Measurements from ENCODE around the gene ZNF397. TPM values are rescaled to one million over a fixed set of nuclear protein-coding genes. Genes with fewer than 3 reads are reported as not detected.
A peak's percentile ranks its signal among the peaks of the same experiment; 100 is the strongest.

Gene ZNF397
- total and polyA plus RNA-seq, 2 donors (not counting 1 experiment from before 2014, with no cell fraction given): 16.8 to 67.2 TPM

- ChIA-PET POLR2A (interaction anchor here (0.6 to 0.7 kb wide), 3 partner anchors 129 to 250 kb away, joined by 5 to 10 read pairs (median 6); partner anchors contain the start of gene INO80C), CTCF (interaction anchor here (1.0 kb wide), 2 partner anchors 18 to 223 kb away, joined by 3 read pairs; no protein-coding TSS in a partner anchor)
- Histone ChIP-seq H4K20me1 (ENCODE audit: control insufficient read depth, insufficient read depth, low read length, poor library complexity, severe bottlenecking) (no peaks in the 10 kb centered on the region), H3K36me3 (replicated peaks in 1 of 2; ENCODE audit: control extremely low read depth in 1 of 2, control insufficient read depth in 1 of 2, extremely low read depth in 1 of 2, insufficient read depth in 2 of 2, low read length in 1 of 2) (peaks cover 45 to 64% of the 10 kb centered on the region in 2 experiments), H3K79me2 (ENCODE audit: control insufficient read depth, insufficient read depth, low read length) (peaks cover 27% of the 10 kb centered on the region), H3K4me2 (replicated peaks; ENCODE audit: low read depth, low read length, poor library complexity, severe bottlenecking) (peak overlapping the region; percentile 52), H3K27me3 (replicated peaks in 1 of 4; ENCODE audit: control extremely low read depth in 1 of 4, control insufficient read depth in 3 of 4, insufficient read depth in 4 of 4, low read length in 3 of 4) (no peaks in the 10 kb centered on the region), H3K27ac (ENCODE audit: low read length in 2 of 2) (peak overlapping the region; percentile 0 to 66), H3K9ac (ENCODE audit: low read length) (no peak overlapping the region), H3K9me3 (ENCODE audit: control extremely low read depth in 1 of 3, control insufficient read depth in 2 of 3, insufficient read depth in 1 of 3, low read length in 2 of 3) (peaks cover 18 to 30% (median 24%) of the 10 kb centered on the region in 3 donors), H3K4me3 (ENCODE audit: control extremely low read depth in 1 of 5, extremely low read depth in 1 of 5, insufficient read depth in 1 of 5, low read depth in 2 of 5, low read length in 4 of 5) (peak overlapping the region in 1 of 5 experiments; percentile 18), H3K4me1 (ENCODE audit: control insufficient read depth in 2 of 2, insufficient read depth in 2 of 2, low read length in 2 of 2) (peaks cover 24 to 26% of the 10 kb centered on the region in 2 donors), H2AFZ (ENCODE audit: insufficient read depth, low read depth, low read length, poor library complexity, severe bottlenecking) (no peak overlapping the region)
- H3K27me3 Mint-ChIP-seq: no peaks in the 10 kb centered on the region
- H3K9me3 Mint-ChIP-seq (ENCODE audit: insufficient read depth): peaks cover 12% of the 10 kb centered on the region
- H3K27ac Mint-ChIP-seq: peak overlapping the region; percentile 91
- TF ChIP-seq CTCF (IDR thresholded peaks at IDR 0.05) (no peak), EZH2 (IDR thresholded peaks at IDR 0.05; ENCODE audit: borderline replicate concordance, insufficient read depth, low read depth, low read length, poor library complexity, severe bottlenecking) (no peak)
- DNase-seq: peak; percentile 78
- ATAC-seq (ENCODE audit: low read depth): peak; percentile 93
- intact Hi-C loops (cut with micrococcal nuclease): loop anchor here (2.0 kb wide), 1 partner anchor 19 kb away; no protein-coding TSS in a partner anchor
- H3K4me3 Mint-ChIP-seq: peak overlapping the region; percentile 73
- WGBS (ENCODE audit: insufficient coverage): 100% methylated on average over 6 of the region's 14 CpGs
- peaks cover 39% of the 10 kb centered on the region for H3K4me1 Mint-ChIP-seq
These were observed 6.8 kb downstream of the ZNF397 start for GRCh38 chr18:35247412-35248249.

Measured in B cell (primary cell).